ENCODE measurements around the gene SAMD3.
"Not testable (repeated sequence)": the region's sequence is repeated elsewhere in the genome, so short reads cannot be mapped to it uniquely, and the experiment has no call there.

The SAMD3 gene

DNA sequence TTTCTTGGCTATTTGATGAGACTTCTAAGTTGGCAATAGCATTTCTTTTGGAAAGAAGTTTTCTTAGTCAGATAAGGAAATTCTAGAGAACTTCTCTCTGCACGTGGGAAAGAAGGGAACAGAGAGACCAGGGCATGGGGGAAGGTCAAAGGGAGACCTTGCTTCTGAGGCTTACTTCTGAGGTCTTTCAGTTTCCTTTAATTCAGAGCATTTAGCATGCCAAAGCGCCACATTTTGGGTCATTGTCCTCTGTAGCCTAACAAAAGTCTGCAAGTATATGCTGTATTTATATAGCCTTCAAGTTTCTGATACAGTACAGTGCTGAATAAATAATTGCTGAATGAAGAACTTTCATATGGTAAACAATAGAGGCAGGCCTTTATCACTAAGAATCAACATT, 95.6 kb downstream of the SAMD3 start:
- DNase-seq = no peak

DNA sequence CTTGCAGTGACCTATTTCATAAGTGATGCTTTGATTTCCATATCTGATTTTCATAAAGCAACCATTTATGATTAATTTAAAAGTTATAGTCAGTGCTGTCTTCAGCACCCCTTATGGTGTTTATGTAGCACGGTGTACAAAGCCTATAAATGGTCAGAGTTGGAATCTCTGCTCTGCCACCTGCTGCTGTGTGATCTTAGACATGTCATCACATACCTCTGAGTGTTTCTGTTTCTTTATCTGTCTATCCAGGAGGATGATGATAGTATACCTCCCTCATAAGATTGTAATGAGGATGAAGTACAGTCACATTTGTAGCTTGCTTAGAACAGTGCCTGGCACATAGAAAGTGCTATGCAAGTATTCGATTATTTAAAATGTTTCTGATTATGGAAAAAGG, 100.5 kb downstream of the SAMD3 start:
- no peak for DNase-seq

DNA sequence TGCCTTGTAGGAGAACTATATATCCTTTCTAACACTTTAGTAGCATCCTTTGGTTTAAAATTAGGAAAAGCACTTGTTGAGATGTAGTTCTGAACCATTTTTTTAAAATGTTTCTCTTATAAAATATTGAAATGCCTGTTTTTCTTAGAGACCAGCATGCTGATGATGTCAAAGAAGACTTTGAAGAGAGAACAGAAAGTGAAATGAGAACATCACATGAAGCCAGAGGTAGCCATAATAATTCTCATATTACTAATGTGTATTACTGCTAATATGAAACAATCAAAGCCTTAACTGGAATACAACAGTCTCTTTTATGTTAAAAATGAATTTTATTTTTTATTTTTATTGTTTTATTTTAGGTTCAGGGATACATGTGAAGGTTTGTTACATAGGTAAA, 102.0 kb downstream of the SAMD3 start:
- DNase-seq = no peak

DNA sequence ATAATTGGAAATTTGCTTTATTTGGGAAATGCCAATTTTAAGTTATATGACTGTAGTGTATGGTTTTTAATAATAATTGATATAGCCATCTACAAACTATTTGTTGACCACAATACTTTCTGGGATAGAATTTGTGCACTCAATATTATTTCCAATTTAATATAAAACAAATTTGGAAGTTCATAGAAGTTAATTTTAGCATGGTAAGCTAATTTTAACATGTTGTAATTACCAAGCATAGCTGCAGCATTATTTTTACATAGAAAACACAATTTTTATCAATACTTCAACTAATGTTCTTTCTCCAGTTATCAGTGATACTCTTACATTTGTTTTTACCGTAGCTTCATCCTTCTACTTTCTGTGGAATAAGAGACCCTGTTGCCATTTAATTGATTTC, 103.5 kb downstream of the SAMD3 start:
- no peak for DNase-seq

DNA sequence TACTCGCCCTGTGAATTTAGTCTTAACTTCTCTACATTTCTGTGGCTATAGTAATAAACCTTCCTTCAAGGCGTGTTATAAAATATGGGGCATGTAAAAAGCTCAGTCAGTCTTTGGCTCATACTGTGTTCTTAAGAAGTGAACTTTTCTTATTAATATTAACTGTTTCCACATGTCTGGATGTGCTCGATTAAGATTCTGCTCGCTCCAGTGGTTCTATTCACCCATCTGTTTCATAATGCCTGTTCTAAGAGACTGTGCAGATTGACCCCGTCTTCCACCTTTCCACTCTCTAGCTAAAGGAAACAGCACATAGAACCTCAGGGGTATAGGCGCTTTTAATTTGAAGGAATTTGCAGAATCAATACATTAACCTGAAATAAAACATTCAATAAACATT, 104.5 kb downstream of the SAMD3 start:
- DNase-seq = no peak

DNA sequence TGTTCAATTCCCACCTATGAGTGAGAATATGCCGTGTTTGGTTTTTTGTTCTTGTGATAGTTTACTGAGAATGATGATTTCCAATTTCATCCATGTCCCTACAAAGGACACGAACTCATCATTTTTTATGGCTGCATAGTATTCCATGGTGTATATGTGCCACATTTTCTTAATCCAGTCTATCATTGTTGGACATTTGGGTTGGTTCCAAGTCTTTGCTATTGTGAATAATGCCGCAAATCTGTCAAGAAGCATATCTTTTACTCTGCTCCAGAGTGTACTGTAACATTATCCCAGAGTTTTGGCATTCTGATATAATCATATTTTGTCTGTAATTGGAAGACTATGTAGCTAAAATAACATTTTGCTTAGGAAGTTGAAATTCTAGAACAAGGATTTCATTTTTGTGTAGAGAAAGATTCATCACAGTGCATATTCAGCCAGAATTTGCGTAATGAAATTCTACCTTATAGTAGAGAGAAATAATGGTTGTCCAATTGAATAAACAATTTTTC, 105.5 kb downstream of the SAMD3 start:
- not testable (repeated sequence) for DNase-seq

DNA sequence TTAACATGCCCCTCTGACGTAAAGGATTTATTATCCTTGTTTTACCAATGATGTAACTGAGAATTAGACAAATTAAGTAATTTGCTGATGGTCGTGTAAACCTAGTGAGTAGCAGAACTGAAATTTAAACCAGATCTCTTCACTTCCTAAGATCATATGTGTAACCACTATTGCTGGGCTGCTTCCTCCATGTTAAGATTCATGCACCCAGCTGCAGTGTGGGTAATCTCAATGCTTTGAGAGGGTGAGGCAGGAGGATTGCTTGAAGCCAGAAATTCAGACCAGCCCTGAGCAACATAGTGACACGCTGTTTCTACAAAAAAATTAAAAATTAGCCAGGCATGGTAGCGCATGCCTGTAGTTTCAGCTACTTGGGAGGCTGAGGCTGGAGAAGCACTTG, 106.5 kb downstream of the SAMD3 start:
- no peak for DNase-seq

DNA sequence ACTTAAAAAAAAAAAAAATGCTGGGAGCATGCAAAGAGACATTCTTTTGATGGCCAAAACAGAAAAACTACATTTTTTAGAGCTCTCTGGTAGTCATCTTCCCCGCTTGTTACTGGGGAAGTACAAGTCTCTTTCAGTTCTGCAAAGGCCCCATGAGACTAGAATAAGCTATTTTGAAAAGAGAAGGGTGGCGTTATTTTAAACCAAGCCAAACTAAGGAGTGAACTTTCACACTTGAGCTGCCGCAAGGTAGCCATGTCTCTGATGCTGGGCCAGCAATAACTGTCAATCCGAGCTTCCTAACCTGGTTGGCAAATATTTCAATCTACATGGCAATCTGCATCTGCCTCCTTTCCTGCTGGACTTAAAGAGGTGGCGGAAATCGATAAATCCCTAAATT, 107.7 kb downstream of the SAMD3 start:
- DNase-seq = no peak

DNA sequence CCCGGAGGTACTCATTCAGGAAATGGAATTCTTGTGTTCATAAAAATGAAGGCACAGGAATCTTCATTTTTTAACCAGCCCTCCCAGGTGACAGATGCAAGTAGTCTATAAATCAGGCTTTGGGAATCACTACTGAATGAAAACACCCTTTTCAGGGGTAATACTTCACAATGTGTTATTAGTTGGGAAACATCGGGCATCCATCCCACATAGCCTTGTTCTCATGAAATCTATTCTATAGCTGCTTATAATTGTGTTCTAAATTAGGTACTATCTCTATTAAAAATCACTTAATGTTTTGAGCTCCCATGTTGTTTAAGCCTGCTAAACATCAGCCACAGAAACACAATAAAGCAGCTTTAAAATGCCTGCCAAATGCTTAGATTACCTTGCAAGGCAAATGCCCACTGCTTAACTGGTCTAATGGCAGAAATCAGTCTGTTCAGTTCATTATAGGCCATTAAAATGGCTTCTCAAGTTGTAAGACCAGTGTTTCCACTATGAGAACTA, 109.5 kb downstream of the SAMD3 start:
- no peak for DNase-seq

DNA sequence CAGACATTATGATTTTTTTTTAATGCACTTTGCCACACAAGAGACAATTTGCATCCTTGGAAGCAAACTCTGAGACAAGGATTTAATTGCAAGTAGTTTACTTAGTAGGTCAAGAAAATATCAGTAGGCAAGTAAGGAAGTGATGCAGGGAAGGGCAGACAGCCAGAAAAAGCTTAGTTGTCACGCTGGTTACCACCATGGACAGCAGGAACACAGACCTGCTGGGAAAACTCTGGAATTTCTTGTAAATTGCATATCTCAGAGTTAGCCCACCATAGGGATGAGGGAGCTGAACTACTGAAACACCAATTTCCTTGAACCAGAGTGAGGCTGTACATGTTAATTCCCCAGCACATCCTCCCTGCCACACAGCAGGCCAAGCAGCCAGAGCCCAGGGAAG, 111.7 kb downstream of the SAMD3 start:
- no peak for DNase-seq

DNA sequence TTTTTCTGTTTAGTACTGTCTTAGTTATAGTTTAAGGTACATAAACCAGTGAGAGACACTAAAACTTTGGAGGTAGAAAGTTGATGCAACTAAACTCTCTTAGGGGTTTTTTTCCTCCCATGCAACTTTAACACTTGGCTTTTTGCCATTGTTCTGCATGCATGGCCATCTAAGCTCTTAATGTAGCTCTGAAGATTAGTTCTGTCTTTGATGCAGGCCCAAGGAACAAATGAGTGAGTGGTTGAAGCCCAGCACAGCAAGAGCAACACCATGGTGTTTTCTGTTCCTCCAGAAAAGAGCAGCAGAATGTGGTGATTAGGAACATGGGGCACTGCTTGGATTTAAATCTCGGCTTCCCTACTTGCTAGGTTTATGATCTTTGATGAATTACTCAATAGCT, 115.0 kb downstream of the SAMD3 start:
- no peak for DNase-seq

DNA sequence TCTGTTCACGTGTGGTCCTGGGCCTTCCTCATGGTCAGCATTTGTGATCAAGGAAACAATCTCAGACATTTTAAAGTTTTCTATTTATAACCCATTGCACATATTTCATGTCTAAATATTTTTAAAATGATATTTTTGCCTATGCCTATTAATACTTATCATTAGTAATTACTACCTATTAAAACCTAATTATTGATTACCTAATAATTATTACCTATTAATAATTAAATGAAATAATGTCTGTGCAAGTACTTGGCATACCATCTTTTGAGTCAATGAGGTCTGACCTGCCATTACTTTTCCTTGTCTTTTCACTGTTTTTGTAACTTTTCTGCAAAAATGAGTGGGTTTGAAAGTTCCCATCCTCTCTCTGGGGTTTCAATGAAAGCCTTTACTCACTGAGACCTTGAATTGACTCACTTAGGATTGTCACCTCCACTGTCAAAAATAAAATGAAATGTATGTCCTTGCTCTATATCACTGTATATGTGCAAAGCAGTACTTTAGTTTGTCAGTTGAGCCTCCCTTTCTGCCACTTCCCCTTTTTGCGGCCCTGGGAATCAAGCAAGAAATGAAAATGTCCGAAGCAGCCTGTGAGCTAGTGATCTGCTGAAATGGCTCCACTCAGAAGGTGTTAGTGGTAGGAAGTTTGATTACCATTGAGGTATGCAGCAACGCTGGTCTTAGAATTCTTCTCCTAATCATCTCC, 116.6 kb downstream of the SAMD3 start:
- DNase-seq = no peak

DNA sequence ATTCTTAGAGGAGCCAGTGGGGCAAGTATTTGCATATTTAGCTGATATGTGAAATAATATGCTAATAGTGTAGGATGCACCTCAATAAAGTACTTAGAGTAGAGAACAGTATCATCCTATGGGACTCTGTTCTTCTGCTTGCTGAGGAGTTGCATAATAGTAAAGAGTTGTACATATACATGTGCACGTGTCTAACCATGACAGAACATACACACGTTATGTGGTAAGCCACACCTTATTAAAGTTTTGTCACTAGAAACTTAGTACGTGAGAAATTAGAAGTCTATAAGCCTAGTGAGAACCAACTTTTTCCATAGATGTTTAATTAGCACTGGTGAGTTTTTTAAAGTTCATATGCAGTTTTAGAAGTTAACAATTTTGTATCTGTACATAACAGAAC, 123.6 kb downstream of the SAMD3 start:
- no peak for DNase-seq

DNA sequence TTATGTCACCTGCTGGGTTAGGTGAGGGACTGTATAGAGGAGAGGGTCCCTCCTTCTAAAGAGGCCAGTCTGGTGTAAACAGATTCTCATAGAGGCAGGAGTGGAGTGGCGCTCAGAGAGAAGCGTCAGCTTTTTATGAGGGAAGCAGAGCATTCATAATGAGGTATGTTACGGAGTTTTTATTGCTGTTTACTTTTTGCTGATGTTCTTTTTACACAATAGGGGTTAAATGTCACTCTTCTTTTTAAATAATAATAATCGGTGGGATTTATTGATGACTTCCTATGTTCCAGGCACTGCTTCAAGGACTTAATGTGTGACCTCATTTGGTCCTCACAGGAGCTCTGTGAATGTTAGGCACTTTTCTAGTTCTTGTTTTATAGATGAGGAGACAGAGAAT, 124.4 kb downstream of the SAMD3 start:
- no peak for DNase-seq

All from activated CD4-positive, alpha-beta T cell treated with anti-CD3 and anti-CD28 coated beads, Interleukin-10, Interleukin-2, amounts not matched to agents 100 ng/mL and 50 ng/mL, durations not matched to agents 16 hours and 8 hours (primary cell).